K562 (cell line): Measurements from ENCODE around the gene ZBTB48. TPM values are rescaled to one million over a fixed set of nuclear protein-coding genes. Genes with fewer than 3 reads are reported as not detected.

ENCODE experiments used
- ETV5 ChIP-seq: sonication (generic); formaldehyde crosslinking; IDR thresholded peaks from 2 replicates; pipeline ENCODE4 v1.4.0; 2020; ENCODE audit warnings: low read depth, mild to moderate bottlenecking, missing genetic modification reagents
- FOSL1 ChIP-seq: fragments of 200-800 bp; sonication (Bioruptor generic); conservative IDR thresholded peaks from 2 replicates; pipeline ENCODE4 v1.6.1; 2016; ENCODE audit warnings: missing genetic modification characterization, missing compliant biosample characterization
- KDM1A ChIP-seq, 2 experiments: fragments of 450-650 bp; IDR thresholded peaks; 2 replicates each; pipeline ENCODE4 v1.6.1; 2016; ENCODE audit warnings: mild to moderate bottlenecking in 2 of 2
- MYC ChIP-seq, 2 experiments: fragments of 250-450 bp in 1 of 2; sonication (Bioruptor Pico) in 1 of 2; IDR thresholded peaks; 2 replicates each; pipeline versions ENCODE4 v1.5.1 to v1.6.1; 2012 to 2021; ENCODE audit warnings: low read depth in 2 of 2, borderline replicate concordance in 1 of 2, improper control_type of control experiment in 1 of 2, low read length in 1 of 2, mild to moderate bottlenecking in 1 of 2, moderate library complexity in 1 of 2
- OTX1 ChIP-seq: fragments of 450-650 bp; formaldehyde crosslinking; IDR thresholded peaks from 2 replicates; pipeline ENCODE4 v1.4.0; 2022; ENCODE audit warnings: mild to moderate bottlenecking
- PHF21A ChIP-seq: fragments of 450-650 bp; IDR thresholded peaks from 2 replicates; pipeline ENCODE4 v1.6.1; 2017; ENCODE audit warnings: low read depth, borderline replicate concordance
- TAF1 ChIP-seq: IDR thresholded peaks from 2 replicates; pipeline ENCODE4 v1.6.1; 2011; ENCODE audit warnings: mild to moderate bottlenecking, low read length, moderate library complexity; ENCODE audit not compliant: insufficient read depth, control insufficient read depth, severe bottlenecking; ENCODE audit errors: extremely low read depth
- TAF7 ChIP-seq: fragments of 450-650 bp; IDR thresholded peaks from 2 replicates; pipeline ENCODE4 v1.6.1; 2016; ENCODE audit warnings: missing genetic modification characterization, missing compliant biosample characterization
- polyA plus RNA-seq, 8 experiments: library from polyadenylated mRNA; depleted of rRNA in 4 of 8; stranded (reverse) in 5 of 8; unstranded in 3 of 8; fragments of >200 nt; fragmentation: Nextera tagmentation in 2 of 8; fragmentation: Illumina TruSeq in 1 of 8; extraction: Ambion mirVana in 2 of 8; extraction: Trizol in 1 of 8; gene quantifications; 2 replicates each; pipeline versions ENCODE4 v1.2.1 to v1.2.3, GENCODE V29; 2011 to 2014; ENCODE audit warnings: inconsistent platforms in 1 of 8, missing spikeins in 1 of 8
- total RNA-seq, 7 experiments: library from RNA; depleted of rRNA in 6 of 7; stranded (reverse); fragments of >200 nt in 6 of 7; fragmentation: Illumina TruSeq in 2 of 7; extraction: Trizol in 2 of 7; gene quantifications; 2 replicates each; pipeline versions ENCODE4 v1.2.1 to v1.2.3, GENCODE V29; 2011 to 2021; ENCODE audit warnings: low replicate concordance in 1 of 7
- TF ChIP-seq, protein P1 (sequence below): sonication (generic); formaldehyde crosslinking; IDR thresholded peaks from 2 replicates; pipeline ENCODE4 v1.8.0; 2022; ENCODE audit warnings: mild to moderate bottlenecking, missing genetic modification reagents
- TF ChIP-seq, protein P2 (sequence below): fragments of 450-650 bp; IDR thresholded peaks from 2 replicates; pipeline ENCODE4 v1.6.1; 2018; ENCODE audit warnings: mild to moderate bottlenecking, low read depth; ENCODE audit not compliant: partially characterized antibody
- TF ChIP-seq, protein P3 (sequence below): sonication (generic); formaldehyde crosslinking; IDR thresholded peaks from 2 replicates; pipeline ENCODE4 v1.8.0; 2022; ENCODE audit warnings: mild to moderate bottlenecking, missing genetic modification reagents
- TF ChIP-seq, protein P4 (sequence below): fragments of 450-650 bp; IDR thresholded peaks from 2 replicates; pipeline ENCODE4 v1.6.1; 2017; ENCODE audit warnings: antibody characterized with exemption, mild to moderate bottlenecking
- TF ChIP-seq, protein P5 (sequence below): fragments of 450-650 bp; IDR thresholded peaks from 2 replicates; pipeline ENCODE4 v1.6.1; 2016; ENCODE audit warnings: missing biosample characterization, missing genetic modification characterization

The ZBTB48 gene
- total and polyA plus RNA-seq, 9 of the 15 experiments (the other 6 are each of a cell fraction or from before 2014, with no cell fraction given), result 1.9 to 66.9 (median 29.5) TPM

DNA sequence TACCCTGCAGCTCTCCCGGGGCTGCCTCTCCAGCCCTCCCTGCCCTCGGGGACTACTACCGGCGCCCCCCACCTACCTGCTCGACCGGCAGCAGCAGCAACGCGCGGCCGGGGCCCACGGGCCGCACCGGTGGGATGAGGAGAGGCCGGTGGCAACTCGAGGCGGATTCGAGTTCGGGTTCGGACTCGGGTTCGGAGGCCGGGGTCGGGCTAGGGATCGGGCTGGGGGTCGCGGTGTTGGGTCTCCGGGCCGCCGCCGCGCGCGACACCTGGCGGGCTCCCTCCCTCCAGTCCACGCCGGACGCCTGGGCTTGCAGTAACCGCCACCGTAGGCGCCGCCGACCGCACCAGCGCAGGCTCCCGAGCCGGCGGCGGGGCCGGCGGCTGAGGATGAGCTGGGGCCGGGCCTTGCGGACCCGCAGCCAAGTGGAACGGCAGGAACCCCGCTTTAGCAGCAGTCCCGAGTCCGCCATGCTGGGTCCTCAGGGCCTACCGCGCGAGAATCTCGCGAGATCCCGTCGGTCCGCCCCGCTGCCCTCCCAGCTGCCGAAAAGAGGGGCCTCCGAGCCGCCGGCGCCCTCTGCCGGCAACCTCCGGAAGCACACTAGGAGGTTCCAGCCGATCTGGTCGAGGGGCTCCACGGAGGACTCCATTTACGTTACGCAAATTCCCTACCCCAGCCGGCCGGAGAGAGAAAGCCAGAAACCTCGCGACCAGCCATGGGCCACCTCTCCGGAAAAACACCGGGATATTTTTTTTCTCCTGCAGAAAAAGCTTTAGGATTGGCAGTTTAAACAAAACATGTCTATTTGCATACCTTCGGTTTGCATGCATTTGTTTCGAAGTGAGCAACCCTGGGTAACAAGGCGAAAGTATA is 25.5 kb upstream of the ZBTB48 start, which contains the start of gene NOL9 (continued):
- TF ChIP-seq, protein P1, sequence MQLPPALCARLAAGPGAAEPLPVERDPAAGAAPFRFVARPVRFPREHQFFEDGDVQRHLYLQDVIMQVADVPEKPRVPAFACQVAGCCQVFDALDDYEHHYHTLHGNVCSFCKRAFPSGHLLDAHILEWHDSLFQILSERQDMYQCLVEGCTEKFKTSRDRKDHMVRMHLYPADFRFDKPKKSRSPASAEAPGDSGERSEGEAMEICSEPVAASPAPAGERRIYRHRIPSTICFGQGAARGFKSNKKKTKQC (CRISPR knock-in tag), result peak; percentile 86
- TF ChIP-seq ETV5 (CRISPR knock-in tag) (peak; percentile 77; the same call in 1 of the 2 replicates), FOSL1 (tag) (0 out of 2 replicates have a peak, but pooled peaks have one; percentile 27), KDM1A (IDR thresholded peaks at IDR 0.05) (no peak), TAF1 (peak; percentile 94), TAF7 (tag) (peak; percentile 73), PHF21A (peak; percentile 51; the same call in 1 of the 2 replicates), OTX1 (CRISPR knock-in tag) (no peak; the same call in 1 of the 2 replicates), MYC (IDR thresholded peaks at IDR 0.05; ENCODE audit: low read depth, low read length) (peak; percentile 95), MYC (CRISPR knock-in tag; IDR thresholded peaks at IDR 0.05; ENCODE audit: borderline replicate concordance, low read depth) (0 out of 2 replicates have a peak, but pooled peaks have one; percentile 22)
- TF ChIP-seq, protein P2, sequence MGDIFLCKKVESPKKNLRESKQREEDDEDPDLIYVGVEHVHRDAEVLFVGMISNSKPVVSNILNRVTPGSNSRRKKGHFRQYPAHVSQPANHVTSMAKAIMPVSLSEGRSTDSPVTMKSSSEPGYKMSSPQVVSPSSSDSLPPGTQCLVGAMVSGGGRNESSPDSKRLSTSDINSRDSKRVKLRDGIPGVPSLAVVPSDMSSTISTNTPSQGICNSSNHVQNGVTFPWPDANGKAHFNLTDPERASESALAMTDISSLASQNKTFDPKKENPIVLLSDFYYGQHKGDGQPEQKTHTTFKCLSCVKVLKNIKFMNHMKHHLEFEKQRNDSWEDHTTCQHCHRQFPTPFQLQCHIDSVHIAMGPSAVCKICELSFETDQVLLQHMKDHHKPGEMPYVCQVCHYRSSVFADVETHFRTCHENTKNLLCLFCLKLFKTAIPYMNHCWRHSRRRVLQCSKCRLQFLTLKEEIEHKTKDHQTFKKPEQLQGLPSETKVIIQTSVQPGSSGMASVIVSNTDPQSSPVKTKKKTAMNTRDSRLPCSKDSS, result no peak
- TF ChIP-seq, protein P3, sequence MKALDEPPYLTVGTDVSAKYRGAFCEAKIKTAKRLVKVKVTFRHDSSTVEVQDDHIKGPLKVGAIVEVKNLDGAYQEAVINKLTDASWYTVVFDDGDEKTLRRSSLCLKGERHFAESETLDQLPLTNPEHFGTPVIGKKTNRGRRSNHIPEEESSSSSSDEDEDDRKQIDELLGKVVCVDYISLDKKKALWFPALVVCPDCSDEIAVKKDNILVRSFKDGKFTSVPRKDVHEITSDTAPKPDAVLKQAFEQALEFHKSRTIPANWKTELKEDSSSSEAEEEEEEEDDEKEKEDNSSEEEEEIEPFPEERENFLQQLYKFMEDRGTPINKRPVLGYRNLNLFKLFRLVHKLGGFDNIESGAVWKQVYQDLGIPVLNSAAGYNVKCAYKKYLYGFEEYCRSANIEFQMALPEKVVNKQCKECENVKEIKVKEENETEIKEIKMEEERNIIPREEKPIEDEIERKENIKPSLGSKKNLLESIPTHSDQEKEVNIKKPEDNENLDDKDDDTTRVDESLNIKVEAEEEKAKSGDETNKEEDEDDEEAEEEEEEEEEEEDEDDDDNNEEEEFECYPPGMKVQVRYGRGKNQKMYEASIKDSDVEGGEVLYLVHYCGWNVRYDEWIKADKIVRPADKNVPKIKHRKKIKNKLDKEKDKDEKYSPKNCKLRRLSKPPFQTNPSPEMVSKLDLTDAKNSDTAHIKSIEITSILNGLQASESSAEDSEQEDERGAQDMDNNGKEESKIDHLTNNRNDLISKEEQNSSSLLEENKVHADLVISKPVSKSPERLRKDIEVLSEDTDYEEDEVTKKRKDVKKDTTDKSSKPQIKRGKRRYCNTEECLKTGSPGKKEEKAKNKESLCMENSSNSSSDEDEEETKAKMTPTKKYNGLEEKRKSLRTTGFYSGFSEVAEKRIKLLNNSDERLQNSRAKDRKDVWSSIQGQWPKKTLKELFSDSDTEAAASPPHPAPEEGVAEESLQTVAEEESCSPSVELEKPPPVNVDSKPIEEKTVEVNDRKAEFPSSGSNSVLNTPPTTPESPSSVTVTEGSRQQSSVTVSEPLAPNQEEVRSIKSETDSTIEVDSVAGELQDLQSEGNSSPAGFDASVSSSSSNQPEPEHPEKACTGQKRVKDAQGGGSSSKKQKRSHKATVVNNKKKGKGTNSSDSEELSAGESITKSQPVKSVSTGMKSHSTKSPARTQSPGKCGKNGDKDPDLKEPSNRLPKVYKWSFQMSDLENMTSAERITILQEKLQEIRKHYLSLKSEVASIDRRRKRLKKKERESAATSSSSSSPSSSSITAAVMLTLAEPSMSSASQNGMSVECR, result peak; percentile 97
- TF ChIP-seq, protein P4, sequence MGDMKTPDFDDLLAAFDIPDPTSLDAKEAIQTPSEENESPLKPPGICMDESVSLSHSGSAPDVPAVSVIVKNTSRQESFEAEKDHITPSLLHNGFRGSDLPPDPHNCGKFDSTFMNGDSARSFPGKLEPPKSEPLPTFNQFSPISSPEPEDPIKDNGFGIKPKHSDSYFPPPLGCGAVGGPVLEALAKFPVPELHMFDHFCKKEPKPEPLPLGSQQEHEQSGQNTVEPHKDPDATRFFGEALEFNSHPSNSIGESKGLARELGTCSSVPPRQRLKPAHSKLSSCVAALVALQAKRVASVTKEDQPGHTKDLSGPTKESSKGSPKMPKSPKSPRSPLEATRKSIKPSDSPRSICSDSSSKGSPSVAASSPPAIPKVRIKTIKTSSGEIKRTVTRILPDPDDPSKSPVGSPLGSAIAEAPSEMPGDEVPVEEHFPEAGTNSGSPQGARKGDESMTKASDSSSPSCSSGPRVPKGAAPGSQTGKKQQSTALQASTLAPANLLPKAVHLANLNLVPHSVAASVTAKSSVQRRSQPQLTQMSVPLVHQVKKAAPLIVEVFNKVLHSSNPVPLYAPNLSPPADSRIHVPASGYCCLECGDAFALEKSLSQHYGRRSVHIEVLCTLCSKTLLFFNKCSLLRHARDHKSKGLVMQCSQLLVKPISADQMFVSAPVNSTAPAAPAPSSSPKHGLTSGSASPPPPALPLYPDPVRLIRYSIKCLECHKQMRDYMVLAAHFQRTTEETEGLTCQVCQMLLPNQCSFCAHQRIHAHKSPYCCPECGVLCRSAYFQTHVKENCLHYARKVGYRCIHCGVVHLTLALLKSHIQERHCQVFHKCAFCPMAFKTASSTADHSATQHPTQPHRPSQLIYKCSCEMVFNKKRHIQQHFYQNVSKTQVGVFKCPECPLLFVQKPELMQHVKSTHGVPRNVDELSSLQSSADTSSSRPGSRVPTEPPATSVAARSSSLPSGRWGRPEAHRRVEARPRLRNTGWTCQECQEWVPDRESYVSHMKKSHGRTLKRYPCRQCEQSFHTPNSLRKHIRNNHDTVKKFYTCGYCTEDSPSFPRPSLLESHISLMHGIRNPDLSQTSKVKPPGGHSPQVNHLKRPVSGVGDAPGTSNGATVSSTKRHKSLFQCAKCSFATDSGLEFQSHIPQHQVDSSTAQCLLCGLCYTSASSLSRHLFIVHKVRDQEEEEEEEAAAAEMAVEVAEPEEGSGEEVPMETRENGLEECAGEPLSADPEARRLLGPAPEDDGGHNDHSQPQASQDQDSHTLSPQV, result 0 out of 2 replicates have a peak, but pooled peaks have one; percentile 59
- TF ChIP-seq, protein P5, sequence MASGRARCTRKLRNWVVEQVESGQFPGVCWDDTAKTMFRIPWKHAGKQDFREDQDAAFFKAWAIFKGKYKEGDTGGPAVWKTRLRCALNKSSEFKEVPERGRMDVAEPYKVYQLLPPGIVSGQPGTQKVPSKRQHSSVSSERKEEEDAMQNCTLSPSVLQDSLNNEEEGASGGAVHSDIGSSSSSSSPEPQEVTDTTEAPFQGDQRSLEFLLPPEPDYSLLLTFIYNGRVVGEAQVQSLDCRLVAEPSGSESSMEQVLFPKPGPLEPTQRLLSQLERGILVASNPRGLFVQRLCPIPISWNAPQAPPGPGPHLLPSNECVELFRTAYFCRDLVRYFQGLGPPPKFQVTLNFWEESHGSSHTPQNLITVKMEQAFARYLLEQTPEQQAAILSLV (tag), result no peak
